Measurements from ENCODE around the gene XPO1. TPM values are rescaled to one million over a fixed set of nuclear protein-coding genes. Genes with fewer than 3 reads are reported as not detected.

The XPO1 gene
- total and polyA plus RNA-seq, 8 donors = 20.6 to 359 (median 69.4) TPM

DNA sequence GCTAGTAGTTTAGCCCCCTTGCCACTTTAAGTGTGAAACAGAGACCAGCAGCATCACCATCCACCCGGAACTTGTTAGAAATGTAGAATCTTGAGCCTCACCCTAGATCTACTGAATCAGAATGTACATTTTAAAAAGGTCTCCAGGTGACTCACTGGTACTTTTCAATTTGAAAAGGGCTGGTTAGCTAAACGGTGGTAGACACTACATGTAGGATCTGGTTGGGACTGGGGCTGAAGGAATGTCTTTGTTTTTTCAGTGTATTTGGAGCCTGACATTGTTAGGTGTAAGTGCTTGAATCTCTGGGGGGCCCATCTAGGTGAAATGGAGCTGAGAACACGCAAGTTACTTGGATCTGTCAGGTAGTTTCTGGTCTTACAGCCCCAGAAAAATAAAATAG, 44.0 kb upstream of the XPO1 start:
- Histone ChIP-seq H3K4me1 (no peaks in the 10 kb centered on the region), H3K4me3 (no peak overlapping the region), H3K36me3 (no peaks in the 10 kb centered on the region), H3K27ac (no peak overlapping the region), H3K9me3 (no peaks in the 10 kb centered on the region), H3K27me3 (no peaks in the 10 kb centered on the region)
- WGBS, 5 donors = 61 to 68% (median 63%) methylated on average over 3 of the region's 3 CpGs
- TF ChIP-seq EP300 (IDR thresholded peaks at IDR 0.05) (no peak), POLR2AphosphoS5 (IDR thresholded peaks at IDR 0.05) (no peak), POLR2A (IDR thresholded peaks at IDR 0.05) (no peak)
- TF ChIP-seq, protein P1, sequence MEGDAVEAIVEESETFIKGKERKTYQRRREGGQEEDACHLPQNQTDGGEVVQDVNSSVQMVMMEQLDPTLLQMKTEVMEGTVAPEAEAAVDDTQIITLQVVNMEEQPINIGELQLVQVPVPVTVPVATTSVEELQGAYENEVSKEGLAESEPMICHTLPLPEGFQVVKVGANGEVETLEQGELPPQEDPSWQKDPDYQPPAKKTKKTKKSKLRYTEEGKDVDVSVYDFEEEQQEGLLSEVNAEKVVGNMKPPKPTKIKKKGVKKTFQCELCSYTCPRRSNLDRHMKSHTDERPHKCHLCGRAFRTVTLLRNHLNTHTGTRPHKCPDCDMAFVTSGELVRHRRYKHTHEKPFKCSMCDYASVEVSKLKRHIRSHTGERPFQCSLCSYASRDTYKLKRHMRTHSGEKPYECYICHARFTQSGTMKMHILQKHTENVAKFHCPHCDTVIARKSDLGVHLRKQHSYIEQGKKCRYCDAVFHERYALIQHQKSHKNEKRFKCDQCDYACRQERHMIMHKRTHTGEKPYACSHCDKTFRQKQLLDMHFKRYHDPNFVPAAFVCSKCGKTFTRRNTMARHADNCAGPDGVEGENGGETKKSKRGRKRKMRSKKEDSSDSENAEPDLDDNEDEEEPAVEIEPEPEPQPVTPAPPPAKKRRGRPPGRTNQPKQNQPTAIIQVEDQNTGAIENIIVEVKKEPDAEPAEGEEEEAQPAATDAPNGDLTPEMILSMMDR (IDR thresholded peaks at IDR 0.05) = no peak
- intact Hi-C loops (cut with DNase I; ENCODE audit: low total_unique reads) = no loop called here
- no peak for DNase-seq

DNA sequence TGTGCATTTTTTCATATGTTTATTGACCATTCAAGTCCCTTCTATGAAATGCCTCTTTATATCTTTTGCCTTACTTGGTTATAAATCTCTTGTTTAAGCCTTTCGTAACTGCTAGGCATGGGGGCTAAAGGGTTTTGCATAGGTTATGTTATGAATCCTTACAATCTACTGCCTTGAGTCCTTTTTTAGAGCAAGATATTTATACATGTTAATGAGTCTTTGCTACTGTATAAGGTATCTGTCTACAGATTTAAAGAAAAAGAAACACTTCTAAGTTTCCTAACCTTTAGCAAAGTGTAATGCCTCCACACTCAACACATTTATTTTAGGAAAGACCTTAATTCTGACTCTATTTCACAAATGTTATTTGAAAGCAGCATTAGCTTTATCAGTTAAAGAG, 43.6 kb upstream of the XPO1 start:
- no peak overlapping the region for H3K27ac ChIP-seq
- intact Hi-C loops (cut with DNase I; ENCODE audit: low total_unique reads) = no loop called here
- TF ChIP-seq, protein P1 (IDR thresholded peaks at IDR 0.05) = no peak
- no peak for TF ChIP-seq POLR2AphosphoS5 (IDR thresholded peaks at IDR 0.05)
- no peak for TF ChIP-seq POLR2A (IDR thresholded peaks at IDR 0.05)
- TF ChIP-seq EP300 (IDR thresholded peaks at IDR 0.05) = no peak
- DNase-seq = no peak
- no peaks in the 10 kb centered on the region for H3K4me1 ChIP-seq
- no peak overlapping the region for H3K4me3 ChIP-seq
- H3K36me3 ChIP-seq = no peaks in the 10 kb centered on the region
- WGBS, 5 donors = 92 to 100% (median 98%) methylated on average over 1 of the region's 1 CpG
- H3K27me3 ChIP-seq = no peaks in the 10 kb centered on the region
- H3K9me3 ChIP-seq = no peaks in the 10 kb centered on the region

DNA sequence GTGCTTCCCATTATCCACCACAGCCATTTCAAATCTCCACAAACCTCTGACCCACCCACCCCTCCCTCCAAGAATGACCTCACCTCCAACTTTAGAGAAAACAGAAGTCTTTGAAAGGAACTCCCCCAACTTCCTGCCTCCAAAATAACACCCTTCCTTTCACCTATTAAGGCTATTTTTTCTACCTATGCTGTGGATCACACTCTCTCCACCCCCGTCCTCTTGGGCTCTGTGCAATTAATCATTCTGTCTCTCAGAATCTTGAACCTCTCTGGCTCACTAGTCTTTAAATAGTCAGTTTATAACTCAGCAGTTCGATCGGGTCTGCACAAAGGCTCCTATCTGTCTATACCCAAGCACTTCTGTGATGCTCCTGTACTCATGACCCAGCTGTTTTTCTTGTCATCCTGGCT, 37.3 kb upstream of the XPO1 start:
- H3K4me1 ChIP-seq = no peaks in the 10 kb centered on the region
- intact Hi-C loops (cut with DNase I; ENCODE audit: low total_unique reads) = no loop called here
- no peaks in the 10 kb centered on the region for H3K36me3 ChIP-seq
- no peak overlapping the region for H3K27ac ChIP-seq
- peak in 1 of 2 donors; percentile 7 for DNase-seq
- WGBS, 5 donors = 45 to 58% (median 55%) methylated on average over 3 of the region's 3 CpGs
- no peak overlapping the region for H3K4me3 ChIP-seq
- TF ChIP-seq POLR2AphosphoS5 (IDR thresholded peaks at IDR 0.05) (no peak), POLR2A (IDR thresholded peaks at IDR 0.05) (no peak), EP300 (IDR thresholded peaks at IDR 0.05) (no peak)
- TF ChIP-seq, protein P1 (IDR thresholded peaks at IDR 0.05) = no peak
- no peaks in the 10 kb centered on the region for H3K9me3 ChIP-seq
- H3K27me3 ChIP-seq = no peaks in the 10 kb centered on the region

DNA sequence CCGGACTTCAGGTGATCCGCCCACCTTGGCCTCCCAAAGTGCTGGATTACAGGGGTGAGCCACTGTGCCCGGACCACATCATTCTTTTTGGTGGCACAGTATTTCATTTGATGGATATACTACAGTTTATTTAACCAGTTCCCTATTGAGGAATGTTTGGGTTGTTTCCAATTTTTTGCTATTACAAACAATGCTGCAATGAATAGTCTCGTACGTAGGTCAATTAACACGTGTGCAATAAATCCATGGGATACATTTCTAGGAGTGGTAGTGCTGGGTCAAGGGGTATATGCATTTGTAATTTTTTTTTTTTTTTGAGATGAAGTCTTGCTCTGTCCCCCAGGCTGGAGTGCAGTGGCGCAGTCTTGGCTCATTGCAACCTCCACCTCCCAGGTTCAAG, 28.4 kb upstream of the XPO1 start:
- no peak for DNase-seq
- Histone ChIP-seq H3K27me3 (no peaks in the 10 kb centered on the region), H3K27ac (no peak overlapping the region), H3K4me1 (no peaks in the 10 kb centered on the region), H3K36me3 (no peaks in the 10 kb centered on the region), H3K4me3 (no peak overlapping the region), H3K9me3 (no peaks in the 10 kb centered on the region)
- intact Hi-C loops (cut with DNase I; ENCODE audit: low total_unique reads) = no loop called here
- 57 to 64% (median 61%) methylated on average over 7 of the region's 7 CpGs for WGBS, 5 donors
- TF ChIP-seq POLR2A (IDR thresholded peaks at IDR 0.05) (no peak), POLR2AphosphoS5 (IDR thresholded peaks at IDR 0.05) (no peak), EP300 (IDR thresholded peaks at IDR 0.05) (no peak)
- TF ChIP-seq, protein P1 (IDR thresholded peaks at IDR 0.05) = no peak
